GM23338 (cell line): Measurements from ENCODE around the gene COL20A1.

Experiments used
- CTCF ChIP-seq, 2 experiments: fragments of 200-600 bp in 1 of 2; sonication (generic) in 1 of 2; conservative IDR thresholded peaks; 2 replicates each; pipeline versions ENCODE4 v1.5.1 to v1.6.1; 2016 to 2017; ENCODE audit warnings: antibody characterized with exemption in 2 of 2, low read depth in 2 of 2, mild to moderate bottlenecking in 2 of 2, moderate library complexity in 1 of 2
- ETS1 ChIP-seq: IDR thresholded peaks from 2 replicates; pipeline ENCODE4 v1.6.1; 2016; ENCODE audit warnings: antibody characterized with exemption

- TF ChIP-seq ETS1: no peak
- no peak for TF ChIP-seq CTCF (conservative IDR thresholded peaks at IDR 0.05; ENCODE audit: low read depth in 2 of 2)
Measured at GRCh38 chr20:63290136-63290676, 2.8 kb upstream of the COL20A1 start.
